ENCODE data around the gene TXNRD1.

- TF ChIP-seq POLR2AphosphoS5 (IDR thresholded peaks at IDR 0.05) (no peak), EP300 (IDR thresholded peaks at IDR 0.05) (no peak), CTCF (IDR thresholded peaks at IDR 0.05) (no peak)
Measured at GRCh38 chr12:104290320-104290719, 74.7 kb downstream of the TXNRD1 start.

Data from esophagus muscularis mucosa (tissue), 4 donors.